ENCODE results near the gene CD93.

DNA sequence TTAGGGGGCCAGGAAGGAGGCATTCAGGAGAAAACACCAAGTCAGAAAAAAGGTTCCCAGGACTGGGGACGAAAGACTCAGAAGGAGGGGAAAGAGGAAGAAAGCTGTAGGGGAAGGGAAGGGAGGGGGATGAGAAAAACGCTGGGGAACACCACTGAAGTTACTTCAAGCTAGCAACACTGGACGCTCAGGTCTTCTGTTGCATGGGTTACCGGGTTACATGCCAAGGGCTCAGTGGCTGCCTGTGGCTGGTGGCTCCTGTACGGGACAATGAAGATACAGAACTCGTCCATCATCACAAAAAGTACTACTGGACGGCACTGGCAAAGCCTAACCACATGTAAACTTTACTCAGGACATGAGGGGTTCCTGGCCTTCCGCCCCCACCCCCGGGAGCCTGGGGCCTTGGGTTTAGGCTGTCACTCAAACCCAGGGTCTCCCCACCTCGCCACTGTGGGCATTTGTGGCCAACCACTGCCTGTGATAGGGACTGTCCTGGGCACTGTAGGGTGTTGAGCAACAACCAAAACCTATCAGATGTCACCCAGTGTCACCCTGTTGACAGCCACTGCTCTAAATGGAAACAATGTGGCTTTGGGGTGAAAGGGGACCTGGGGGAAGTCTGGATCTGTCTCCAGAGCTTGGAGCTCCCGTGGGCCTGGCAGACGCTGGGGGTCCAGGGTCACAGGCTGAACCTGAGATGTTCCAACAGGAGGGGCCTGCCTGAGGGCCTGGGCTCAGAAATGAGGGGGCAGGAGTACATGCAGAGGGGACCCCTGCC lies 40.3 kb upstream of the CD93 start:
- no peak for TF ChIP-seq PPARA (CRISPR knock-in tag; IDR thresholded peaks at IDR 0.05; ENCODE audit: borderline replicate concordance)
- no peak for TF ChIP-seq ZNF565 (CRISPR knock-in tag; conservative IDR thresholded peaks at IDR 0.05; ENCODE audit: low read depth)
- no peak for TF ChIP-seq ARNTL (CRISPR knock-in tag; IDR thresholded peaks at IDR 0.05; ENCODE audit: borderline replicate concordance, low read depth)
